CD4-positive, alpha-beta T cell treated with Interleukin-17A for 4 hours (primary cell): ENCODE results near the gene ALCAM.
"Not testable (repeated sequence)": the region's sequence is repeated elsewhere in the genome, so short reads cannot be mapped to it uniquely, and the experiment has no call there.

ENCODE experiments used
- DNase-seq: peaks from one replicate; pipeline ENCODE4 v3.0.0-alpha.2; 2020; ENCODE audit warnings: mixed read lengths

ALCAM gene

DNA sequence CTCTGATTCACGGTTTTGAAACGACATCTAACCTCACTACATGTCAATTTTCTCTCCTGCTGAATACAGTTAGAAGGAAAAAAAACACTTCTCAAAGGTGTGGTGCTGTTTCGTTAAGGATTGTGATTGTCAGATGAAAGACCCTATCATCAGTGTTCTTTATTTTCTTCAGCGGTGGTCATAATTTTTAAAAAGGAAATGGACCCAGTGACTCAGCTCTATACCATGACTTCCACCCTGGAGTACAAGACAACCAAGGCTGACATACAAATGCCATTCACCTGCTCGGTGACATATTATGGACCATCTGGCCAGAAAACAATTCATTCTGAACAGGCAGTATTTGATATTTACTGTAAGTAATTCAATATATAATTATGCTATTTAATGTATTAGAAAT, 167.8 kb downstream of the ALCAM start:
- DNase-seq: no peak

DNA sequence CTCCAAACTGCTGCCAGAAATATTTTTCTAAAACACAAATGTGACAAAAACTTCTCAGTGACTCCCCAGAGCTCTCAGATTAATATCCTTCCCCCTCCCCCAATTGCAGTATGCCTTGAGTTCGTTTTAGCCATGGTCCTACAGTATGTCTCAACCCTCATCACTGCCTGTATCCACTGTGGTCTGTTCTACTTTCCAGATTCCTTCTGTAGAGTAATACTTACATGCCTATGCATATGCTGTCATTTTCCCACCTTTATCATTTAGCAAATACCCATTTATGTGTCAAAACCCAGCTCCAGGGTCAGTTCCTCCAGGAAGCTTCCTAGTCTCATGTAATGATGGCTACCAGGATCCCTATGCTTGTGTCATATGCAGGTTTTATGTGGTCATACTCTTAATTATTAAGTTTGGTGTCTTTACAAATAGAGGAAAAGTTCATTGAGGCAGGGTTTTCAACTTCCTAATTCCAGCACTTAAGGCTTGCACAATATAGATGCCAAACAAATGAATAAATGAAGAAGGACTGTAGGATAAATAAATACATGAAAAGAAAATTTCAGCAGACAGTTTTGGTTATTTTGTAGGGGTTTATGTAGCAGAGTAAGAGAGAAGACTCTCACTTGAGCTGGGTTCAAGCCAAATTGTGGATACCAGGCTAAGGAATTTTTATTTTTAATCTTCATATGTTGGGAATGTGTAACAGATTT, 170.8 kb downstream of the ALCAM start:
- no peak for DNase-seq

DNA sequence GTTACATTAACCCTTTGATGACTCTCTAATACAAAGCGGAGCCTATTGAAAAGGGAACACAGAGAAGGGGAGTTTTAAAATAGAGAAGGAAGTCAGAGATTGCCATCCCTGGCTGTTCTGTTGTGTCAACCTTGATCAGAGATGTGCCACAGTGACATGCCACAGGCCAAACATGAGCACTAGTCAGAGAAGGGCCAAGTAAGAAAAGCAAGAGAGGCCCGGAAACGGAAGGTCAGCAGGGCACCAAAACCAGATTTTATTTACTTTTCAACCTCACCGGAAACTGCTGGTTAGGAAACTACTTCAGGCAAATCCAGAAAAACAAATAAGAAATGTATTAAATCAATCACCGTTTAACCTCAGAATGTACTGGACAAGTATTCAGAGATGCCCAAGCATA, 171.8 kb downstream of the ALCAM start:
- DNase-seq: no peak

DNA sequence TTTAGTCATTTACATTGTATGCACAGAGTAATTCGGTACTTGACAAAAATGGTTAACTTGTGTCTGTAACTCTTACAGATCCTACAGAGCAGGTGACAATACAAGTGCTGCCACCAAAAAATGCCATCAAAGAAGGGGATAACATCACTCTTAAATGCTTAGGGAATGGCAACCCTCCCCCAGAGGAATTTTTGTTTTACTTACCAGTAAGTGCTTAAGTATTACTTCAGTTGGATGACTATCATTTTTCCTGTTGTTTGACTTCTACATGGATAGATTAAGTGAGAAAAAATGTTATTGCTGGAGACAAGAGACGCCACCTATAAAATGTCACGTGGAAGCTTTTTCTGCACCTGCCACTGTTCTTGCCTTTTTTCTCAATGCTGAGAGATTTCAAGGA, 173.2 kb downstream of the ALCAM start:
- no peak for DNase-seq

DNA sequence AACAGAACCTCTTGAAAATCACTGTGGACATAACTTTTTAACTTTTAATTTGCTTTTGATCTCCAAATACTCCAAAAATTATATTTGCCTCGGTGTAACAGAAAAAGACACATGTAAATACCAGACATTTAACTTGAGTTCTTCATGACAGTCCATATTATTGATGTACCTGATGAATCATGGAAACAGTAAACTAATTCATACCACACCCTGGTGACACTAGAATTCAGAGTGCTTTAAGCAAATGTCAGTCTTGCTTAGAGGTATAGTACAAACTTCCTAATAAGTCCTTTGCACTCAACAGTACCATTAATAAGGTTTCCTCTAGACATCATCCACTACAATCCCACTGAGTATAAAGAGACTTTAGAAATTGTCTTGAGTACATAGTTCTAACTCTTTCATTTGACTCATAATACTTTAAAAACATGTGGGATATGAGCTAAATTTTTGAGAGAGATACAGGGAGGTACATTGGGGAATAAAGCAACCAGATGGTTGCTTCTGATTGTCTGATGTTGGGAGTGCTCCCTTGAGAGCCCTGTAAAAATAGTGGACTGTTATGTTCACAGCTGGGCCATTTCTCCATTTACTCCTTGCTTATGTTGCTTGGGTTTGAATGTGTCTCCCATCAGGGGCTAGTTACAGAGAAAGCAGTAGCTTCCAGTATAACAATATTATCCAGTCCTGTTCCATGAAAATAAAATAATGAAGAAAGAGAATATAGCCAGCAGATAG, 175.7 kb downstream of the ALCAM start:
- no peak for DNase-seq

DNA sequence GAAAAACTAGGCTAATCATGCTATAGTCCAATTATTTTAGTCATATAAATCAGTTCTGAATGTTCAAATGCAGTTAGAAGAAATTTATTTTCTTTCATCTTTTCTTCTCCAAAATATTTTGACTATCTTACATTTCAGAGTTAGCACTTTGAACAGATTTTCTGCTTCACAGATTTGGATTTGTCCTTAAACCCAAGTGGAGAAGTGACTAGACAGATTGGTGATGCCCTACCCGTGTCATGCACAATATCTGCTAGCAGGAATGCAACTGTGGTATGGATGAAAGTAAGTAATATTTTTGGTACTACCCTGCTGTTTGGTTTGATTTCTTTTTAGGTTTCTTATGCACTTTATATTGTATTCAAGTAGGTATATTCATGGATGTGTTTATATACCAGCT, 178.3 kb downstream of the ALCAM start:
- no peak for DNase-seq

DNA sequence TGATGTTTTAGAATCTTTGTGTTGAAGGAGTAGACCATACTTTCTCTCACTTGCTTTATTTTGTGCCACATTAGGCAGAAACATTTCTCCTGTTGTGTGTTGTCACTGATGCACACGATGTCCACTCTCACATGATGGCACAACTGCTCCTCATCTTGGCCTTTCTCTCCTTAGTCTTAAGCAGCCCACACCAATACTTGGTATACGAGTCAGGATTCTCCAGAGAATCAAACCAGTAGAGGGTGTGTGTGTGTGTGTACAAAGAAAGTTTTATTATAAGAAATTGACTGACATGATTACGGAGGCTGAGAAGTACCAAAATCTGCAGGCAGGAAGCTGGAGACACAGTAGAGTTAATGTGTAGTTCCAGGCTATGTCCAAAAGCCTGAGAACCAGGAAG, 187.1 kb downstream of the ALCAM start:
- DNase-seq: no peak

DNA sequence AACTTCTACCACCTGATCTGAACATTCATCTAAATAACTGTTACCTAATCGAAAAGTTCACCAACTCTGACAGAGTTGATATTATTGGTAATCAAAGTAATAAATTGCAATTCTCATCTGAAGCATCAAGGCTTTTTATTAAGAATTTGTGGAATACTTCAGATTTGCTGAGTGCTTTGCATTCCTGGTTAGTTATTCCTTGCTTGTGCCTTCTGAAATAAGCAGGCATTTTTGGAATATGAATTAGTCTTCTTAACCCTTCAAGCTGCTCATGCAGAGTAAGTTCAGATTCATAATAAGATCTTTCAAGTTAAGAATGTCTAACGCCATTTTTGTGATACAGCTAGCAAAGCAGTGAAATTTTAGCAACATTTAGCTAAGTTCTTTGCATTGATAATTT, 188.5 kb downstream of the ALCAM start:
- DNase-seq: no peak

DNA sequence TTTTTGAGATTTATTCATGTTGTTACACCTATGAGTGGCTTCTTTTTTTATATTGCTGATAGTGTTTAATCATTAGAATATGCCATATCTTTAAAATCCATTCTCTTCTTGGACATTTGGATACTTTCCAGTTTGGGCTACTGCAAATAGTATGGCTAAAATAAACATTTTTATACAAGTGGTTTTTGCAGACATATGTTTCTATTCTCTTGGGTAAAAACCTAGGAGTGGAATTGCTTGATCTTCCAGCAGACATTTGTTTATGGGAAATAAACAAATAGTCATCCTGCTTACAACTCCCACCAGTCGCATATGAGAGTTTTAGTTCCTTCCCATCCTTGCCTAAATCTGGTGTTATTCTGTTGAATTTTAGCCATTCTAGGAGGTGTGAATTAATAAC, 193.1 kb downstream of the ALCAM start:
- DNase-seq: no peak

DNA sequence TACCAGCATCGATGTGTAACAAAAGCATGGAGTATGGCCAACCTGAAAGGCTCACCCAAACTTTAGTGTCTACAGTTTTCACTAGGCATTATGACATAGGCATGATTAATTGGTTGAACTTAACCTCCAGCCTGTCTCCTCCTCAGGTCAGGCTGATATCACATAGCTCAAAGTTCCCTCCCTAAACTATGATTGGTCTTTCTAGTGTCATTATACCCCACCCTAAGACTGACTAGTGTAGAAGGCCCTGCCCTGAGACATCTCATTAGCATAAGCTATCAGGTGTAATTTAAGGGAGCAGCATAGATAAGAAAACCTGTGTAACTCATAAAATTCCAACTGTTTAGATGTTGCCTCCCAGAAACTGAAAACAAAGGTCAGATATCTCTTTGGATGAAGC, 195.2 kb downstream of the ALCAM start:
- no peak for DNase-seq

DNA sequence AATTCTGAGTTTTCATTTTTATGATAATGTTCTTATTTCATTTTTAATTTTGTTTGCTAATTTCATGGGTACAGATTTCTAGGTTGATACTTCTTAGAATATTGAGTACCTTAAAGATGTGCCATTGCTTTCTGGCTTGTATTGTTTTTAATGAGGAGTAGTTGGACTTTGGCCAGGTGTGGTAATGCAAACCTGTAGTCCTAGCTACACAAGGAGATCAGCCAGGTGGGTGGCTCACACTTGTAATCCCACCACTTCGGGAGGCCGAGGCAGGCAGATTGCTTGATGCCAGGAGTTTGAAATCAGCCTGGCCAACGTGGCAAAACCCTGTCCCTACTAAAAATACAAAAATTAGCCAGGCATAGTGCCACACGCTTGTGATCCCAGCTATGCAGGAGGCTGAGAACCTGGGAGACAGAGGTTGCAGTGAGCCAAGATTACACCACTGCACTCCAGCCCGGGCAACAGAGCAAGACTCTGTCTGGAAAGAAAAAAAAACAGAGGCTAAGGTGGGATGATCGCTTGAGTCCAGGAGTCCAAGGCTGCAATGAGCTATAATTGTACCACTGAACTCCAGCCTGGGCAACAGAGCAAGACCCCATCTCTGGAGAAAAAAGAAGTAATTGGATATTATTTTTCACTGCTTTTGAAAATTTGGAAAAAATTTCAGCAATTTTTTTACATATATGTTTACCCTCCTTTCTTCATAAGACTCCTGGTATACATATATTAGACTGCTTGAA, 198.0 kb downstream of the ALCAM start:
- no peak for DNase-seq

DNA sequence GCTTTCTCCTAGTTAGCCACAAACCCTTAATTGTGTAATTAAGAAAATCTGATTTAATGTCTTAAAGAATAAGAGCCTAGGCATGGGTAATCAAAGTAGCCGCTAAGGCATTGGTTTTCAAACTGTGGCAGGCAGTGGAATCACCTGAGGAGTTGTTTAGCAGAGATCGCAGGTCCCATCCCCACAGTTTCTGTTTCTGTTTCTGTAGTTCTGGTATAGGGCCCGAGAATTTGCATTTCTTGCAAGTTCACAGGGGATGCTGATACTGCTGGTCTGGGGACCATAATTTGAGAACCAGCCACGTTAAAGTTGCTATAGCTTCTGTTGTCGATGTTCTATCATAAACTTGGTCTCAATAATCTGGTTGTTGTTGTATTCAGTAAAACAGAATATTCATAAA, 204.3 kb downstream of the ALCAM start:
- no peak for DNase-seq

DNA sequence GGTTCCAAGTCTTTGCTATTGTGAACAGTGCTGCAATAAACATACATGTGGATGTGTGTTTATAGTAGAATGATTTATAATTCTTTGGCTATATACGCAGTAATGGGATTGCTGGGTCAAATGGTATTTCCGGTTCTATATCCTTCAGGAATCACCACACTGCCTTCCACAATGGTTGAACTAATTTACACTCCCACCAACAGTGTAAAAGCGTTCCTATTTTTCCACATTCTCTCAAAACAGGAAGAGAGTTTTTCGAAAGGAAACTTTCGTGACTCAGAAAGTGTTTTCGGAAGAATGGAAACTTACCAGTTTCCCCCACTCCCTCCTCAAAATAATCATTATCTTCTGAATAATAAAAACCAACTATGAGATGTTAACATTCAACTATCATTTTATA, 205.8 kb downstream of the ALCAM start:
- no peak for DNase-seq

DNA sequence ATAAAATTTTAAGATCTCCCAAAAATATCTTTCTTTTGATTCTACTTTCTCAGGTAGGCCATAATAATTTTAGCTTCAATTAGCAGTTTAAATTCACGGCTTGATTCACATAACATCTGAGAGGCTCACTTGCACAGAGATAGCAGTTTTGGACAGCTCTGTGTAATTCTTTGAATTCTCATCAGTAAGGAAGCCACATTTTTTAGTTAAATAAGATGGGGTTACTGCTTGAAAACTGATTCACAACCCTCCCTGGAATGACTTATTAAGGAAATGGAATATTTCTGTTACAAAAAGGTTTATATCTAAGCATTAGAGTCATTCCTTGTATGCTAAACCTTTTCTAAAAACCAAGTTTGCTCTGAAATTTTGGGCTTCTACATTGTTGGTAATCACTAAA, 212.7 kb downstream of the ALCAM start:
- no peak for DNase-seq

DNA sequence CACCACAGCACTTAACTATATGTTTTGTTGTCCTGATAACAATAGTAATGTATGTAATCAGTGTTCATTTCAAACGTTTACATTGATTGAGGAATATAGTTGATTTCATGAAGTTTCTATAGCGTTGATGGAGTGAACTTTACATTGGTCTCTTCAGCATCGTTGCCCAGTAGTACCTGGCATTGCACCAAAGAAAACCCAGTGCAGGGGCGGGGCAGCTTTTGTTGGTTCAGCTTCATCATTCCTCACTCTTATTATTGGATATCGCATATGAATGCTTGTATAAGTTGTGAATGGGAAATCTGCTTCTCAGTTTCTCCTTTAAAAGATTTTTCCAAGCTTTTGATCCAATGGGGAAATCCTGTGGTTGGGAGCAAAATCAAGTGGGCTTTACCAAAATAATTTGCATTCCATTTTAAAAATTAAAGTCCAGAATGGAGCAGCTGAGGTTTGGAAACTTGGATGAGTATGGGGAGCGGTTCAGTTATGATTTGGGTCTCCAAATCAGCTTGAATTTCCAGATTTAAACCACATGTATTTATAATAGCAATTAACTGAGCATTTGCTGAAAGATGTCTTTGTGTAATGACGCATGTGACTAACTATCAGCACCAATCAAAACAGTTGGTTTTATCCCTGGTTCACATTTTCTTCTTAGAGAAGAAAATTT, 213.7 kb downstream of the ALCAM start:
- DNase-seq: no peak

DNA sequence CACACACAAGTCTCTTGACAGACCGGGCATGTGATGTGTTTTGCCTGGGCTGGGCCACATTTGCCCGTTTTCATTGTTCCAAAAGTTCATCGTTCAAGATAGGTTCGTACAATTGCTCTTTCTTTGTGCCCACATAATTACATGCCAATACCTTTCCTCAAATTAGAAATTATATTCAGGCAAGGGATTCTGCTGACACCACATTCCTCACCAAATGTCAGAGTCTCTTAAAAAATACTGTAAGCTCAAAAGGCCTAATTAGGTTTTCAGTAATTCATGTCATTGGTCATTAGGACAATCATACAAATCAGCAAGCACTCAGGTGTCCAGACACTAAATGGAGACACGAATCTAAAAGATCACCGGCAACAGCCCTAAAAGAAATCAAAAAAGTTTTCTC, 215.3 kb downstream of the ALCAM start:
- no peak for DNase-seq

DNA sequence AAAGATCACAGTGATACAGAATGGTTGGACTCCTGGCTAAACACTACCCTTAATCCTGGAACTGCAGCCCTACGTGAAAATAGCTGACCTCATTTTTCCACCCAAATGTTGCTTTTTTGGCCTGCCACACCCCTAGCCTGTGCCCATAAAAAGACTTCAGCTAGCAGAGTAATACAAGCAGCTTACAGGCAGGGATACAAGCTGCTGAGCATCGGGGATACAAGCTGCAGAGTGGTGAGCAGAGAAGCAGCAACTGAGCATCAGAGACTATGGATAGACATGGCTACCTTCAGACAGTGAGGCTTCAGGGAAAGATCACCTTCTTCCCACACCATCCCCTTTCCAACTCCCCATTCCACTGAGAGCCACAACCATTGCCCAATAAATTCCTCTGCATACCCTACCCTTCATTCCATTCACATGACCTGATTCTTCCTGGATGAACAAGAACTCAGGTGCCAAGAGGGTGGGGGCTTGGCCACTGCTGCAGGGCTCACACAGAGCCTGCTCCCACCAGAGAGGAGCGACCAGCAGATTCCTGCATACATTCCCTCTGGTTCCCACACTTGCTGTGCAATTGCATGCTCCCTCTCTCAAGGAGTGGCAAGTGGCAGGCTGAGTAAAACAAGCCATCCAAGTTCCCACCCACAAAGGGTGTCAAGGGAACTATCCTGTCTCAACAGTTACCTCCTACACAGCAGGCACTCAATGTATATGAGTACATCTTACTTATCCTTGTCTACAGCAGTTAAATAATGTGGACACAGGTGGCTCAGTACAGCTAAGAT, 217.5 kb downstream of the ALCAM start:
- DNase-seq: no peak

DNA sequence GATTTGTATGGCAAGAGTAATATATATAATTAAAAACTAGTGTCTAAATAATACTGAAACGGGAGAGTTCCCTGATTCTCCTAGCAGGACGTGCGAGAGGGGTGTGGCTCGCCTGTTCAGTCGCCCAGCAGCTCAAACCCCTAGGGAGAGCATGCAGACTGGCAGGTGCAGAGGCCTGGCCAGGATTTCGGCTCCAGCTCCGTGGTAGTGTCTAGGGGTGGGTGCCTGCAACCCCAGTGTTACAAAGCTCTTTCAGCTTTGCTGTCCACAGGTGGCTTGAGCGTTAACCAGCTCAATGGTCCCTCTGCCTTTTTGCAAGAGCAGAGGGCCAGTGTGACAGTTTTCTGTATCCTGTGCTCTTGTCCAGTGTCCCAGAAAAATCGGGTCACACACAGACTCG, 226.6 kb downstream of the ALCAM start:
- no peak for DNase-seq

DNA sequence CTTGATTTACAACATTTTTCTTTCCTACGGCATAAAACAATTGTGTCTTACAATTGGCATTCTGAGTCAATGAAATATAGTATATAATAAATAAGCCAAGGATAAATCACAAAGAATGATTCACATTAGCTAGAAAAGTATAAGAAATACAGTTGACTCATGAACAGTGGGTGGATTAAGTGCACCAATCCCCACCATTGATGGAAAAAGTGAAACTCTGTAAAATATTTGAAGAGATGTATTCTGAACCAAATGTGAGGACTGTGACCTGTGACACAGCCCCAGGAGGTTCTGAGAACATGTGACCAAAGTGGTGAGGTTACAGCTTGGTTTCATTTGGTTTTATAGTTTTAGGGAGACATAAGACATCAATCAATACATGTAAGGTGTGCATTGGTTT, 227.5 kb downstream of the ALCAM start:
- DNase-seq: no peak

DNA sequence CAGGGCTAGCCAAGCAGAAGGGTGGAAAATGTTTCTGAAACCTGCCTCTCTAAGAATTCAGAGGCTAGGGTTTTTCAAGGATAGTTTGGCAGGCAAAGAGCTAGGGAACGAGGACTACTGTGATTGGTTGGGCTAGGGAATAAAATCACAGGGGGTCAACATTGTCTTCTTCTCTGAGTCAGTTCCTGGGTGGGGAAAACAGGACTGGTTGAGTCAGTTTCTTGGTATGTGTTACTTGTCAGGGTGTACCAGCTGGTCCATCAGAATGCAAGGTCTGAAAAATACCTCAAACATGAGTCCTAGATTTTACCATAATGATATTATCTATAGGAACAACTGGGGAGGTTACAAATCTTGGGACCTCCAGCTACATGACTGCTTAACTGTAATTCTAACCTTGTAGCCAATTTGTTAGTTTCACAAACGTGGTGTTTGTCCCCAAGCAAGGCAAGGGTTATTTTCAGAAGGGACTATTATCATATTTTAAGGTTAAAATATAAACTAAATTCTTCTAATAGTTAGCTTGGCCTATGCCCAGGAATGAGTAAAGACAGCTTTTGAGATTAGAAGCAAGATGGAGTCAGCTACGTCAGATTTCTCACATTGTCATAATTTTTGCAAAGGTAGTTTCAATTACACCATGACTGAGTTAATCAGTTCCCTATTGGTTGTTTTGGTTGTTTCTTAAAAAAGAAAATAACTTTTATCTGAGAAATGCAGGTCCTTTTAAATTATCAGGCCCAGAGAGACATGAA, 231.5 kb downstream of the ALCAM start:
- DNase-seq: no peak

DNA sequence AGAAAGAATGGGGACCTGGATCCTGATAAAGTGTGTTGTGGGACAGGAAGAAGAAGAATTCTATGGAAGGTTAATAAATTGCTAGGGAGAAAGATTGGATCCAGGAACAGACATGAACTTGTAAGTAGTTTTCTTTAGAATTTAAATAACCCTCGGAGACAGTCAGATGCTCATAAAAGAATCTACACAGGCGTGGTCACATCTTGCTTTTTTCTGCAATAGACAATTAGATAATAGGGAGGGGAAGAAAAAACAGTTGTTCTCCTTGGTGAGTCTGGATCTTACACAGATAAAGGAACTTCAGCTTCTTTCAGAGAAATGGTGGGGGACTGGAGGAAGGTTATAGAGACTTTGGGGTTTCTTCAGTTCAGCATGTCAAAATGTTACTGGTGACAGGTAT, 232.6 kb downstream of the ALCAM start:
- no peak for DNase-seq

DNA sequence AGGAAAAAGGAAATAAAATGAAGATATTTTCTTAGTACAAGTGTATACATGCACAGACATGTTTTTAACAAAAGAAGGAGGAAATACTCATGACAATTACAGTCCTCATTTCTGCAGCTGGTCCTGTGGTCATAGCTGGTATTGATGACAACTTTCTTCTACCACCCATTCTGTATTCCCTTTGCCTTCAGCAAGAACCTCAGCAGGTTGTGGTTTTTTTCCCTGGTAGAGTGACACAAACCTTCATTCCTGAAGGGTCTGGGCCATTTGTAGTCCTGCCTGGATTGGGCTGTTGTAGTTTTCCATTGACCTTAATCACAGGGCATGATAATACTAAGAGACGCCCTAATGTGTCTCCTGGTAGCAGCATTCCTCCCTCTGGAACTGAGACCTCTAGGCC, 235.0 kb downstream of the ALCAM start:
- DNase-seq: not testable (repeated sequence)
